GM12864 (cell line): ENCODE results near the gene ADGRE3.

Experiments used
- DNase-seq: peaks from one replicate; pipeline ENCODE4 v3.0.0-alpha.2; 2011; ENCODE audit warnings: low read depth
- H3K4me3 ChIP-seq: 2 replicates; pipeline ENCODE4 v1.5.1; 2011; ENCODE audit warnings: mild to moderate bottlenecking, low read depth, low read length, control low read depth
- TF ChIP-seq, protein P1 (sequence below): IDR thresholded peaks from 2 replicates; pipeline ENCODE4 v1.5.1; 2011; ENCODE audit warnings: low read depth, mild to moderate bottlenecking, moderate library complexity, low read length, control low read depth, inconsistent platforms; ENCODE audit errors: missing control alignments

ADGRE3 gene

DNA sequence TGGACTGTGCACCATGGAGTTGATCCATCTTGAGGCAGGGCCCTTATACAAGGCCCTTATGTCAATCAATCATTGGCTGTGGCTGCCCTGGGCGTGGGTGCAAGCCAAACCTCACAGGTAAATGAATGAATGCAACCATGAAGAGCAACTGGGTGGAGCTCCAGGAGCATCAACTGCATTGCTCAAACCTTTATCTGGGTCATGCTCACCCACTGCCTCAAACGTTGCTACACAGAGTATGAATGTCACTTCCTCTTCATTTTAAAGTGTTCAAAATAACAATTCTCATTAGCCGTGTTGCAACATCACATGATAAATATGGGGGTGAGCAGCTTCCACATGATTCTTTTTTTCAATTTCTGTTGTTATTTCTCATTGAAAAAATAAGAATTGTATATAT is 8.8 kb upstream of the ADGRE3 start:
- no peak for DNase-seq
- no peak overlapping the region for H3K4me3 ChIP-seq
- TF ChIP-seq, protein P1, sequence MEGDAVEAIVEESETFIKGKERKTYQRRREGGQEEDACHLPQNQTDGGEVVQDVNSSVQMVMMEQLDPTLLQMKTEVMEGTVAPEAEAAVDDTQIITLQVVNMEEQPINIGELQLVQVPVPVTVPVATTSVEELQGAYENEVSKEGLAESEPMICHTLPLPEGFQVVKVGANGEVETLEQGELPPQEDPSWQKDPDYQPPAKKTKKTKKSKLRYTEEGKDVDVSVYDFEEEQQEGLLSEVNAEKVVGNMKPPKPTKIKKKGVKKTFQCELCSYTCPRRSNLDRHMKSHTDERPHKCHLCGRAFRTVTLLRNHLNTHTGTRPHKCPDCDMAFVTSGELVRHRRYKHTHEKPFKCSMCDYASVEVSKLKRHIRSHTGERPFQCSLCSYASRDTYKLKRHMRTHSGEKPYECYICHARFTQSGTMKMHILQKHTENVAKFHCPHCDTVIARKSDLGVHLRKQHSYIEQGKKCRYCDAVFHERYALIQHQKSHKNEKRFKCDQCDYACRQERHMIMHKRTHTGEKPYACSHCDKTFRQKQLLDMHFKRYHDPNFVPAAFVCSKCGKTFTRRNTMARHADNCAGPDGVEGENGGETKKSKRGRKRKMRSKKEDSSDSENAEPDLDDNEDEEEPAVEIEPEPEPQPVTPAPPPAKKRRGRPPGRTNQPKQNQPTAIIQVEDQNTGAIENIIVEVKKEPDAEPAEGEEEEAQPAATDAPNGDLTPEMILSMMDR = no peak

DNA sequence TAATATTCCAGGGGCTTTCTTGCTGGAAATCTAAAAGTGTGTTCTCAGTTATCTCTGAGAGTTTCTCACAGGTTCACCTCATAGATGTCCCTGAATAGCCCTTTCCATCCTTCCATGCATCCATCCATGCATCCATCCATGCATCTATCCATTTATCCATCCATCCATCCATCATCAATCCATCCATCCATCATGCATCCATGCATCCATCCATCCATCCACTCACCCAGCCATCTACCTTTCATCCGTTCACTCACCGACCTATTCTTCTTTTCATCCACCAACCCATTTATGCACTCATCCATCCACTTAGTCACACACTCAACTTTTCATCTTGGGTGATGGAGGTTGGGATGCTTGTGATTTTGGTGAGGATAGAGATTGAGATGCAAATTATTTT is 7.4 kb upstream of the ADGRE3 start:
- TF ChIP-seq, protein P1 = no peak
- no peak for DNase-seq
- no peak overlapping the region for H3K4me3 ChIP-seq

DNA sequence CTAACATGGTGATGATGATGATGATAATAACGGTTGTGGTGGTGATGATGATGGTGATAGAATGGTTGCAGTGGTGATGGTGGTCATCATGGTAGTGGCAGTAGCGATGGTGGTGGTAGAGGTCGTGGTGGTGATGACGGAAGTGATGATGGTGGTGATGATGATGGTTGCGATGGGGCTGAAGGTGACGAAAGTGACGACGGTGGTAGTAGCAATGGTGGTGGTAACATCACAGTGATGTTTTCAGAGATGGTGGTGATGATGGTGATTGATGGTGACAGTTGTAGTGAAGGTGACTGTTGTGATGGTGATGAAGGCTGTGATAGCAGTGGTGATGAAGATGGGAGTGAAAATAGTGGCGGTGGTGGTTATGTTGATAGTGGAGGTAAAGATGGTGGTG is 3.6 kb upstream of the ADGRE3 start:
- no peak for DNase-seq
- TF ChIP-seq, protein P1 = no peak
- H3K4me3 ChIP-seq = no peak overlapping the region

DNA sequence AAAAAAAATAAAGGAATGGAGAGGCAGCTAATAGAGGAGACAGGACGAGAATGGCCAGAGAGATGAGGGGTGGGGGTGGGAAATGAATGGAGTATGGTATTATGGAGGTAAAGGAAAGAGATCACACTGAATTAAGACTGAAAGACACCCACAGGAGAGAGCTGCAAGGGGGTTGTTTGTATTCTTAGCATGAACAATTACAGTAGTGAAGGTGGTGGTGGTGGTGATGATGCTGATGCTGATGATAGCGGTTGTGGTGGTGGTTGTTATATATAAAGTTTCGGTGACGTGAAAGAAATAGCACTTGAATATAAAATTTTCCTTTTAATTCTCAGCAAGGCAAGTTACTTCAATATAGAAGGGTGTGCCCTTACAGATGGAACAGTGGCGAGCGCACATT is 2.8 kb upstream of the ADGRE3 start:
- TF ChIP-seq, protein P1 = no peak
- no peak overlapping the region for H3K4me3 ChIP-seq
- DNase-seq = no peak

DNA sequence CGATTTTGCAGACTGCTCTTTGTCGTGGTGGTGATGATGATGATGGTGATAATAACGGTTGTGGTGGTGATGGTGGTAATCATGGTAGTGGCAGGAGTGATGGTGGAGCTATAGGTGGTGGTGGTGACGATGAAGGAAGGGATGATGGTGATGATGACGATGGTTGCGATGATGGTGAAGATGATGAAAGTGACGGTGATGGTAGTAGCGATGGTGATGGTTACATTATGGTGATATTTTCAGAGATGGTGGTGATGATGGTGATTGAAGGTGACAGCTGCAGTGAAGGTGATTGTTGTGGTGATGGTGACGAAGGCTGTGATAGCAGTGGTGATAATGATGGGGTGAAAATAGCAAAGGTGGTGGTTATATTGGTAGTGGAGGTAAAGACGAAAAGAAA is 2.1 kb upstream of the ADGRE3 start:
- no peak for DNase-seq
- TF ChIP-seq, protein P1 = no peak
- H3K4me3 ChIP-seq = no peak overlapping the region

DNA sequence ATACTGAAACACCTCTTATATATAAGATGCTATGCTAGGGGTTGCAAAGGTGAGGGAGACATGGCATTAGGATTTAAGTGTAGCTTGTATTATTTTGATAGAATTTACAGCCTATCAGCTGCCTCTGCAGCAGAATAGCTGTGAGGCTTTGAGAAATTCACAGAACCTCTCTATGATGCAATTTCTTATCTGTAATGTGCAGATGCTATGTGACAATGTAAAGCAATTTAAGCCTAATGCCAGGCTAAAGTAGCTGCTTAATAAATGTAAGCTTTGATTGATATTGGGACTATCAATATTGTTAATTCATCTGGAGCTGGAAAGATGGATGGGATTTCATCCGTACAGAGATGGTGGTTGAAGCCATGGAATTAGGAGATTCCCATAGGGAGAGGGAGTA is 1.6 kb downstream of the ADGRE3 start:
- DNase-seq = no peak
- no peak overlapping the region for H3K4me3 ChIP-seq
- TF ChIP-seq, protein P1 = no peak

DNA sequence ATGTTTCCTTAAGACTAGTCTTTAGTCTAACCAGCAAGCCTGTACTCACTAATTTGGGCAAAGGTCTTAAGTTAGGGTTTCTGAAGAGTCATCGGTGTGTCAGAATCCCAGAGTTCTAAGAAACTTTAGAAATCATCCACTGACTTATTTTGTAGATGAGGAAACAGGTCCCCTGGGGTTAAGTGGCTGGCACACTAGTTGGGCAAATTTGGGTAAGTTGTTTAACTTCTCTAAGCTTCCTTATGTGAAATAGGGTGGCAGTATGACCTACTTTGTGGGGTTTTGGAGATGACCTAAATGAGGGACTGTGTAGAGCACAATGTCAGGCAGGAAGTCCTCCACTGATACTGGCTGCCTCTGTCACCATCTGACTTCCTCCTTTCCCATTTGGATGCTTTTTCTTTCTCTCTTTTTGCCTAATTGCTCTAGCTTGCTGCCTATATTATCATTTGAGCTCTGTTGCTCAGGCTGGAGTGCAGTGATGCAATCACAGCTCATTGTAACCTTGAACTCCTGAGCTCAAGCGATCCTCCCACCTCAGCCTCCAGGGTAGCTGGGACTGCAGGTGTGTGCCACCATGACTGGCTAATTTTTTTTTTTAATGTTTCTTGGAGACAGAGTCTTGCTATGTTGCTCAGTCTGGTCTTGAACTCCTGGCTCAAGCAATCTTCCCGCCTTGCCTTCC is 2.3 kb downstream of the ADGRE3 start:
- H3K4me3 ChIP-seq = no peak overlapping the region
- DNase-seq = no peak
- TF ChIP-seq, protein P1 = no peak
